Stimulated activated CD8-positive, alpha-beta memory T cell treated with anti-CD3 and anti-CD28 coated beads, Interleukin-7, amount 100 ng/mL, for 4 hours (primary cell): ENCODE data around the gene MAN1A1.
"Not testable (repeated sequence)": the region's sequence is repeated elsewhere in the genome, so short reads cannot be mapped to it uniquely, and the experiment has no call there.

Experiments used
- DNase-seq, 2 donors: peaks; one replicate each; pipeline ENCODE4 v3.0.0-alpha.2; 2020; ENCODE audit warnings: low read depth in 2 of 2

MAN1A1 gene

GRCh38 chr6:119349361-119350201 lies at the start of gene MAN1A1:
Gene MAN1A1 (minus strand): TSS chr6:119349761. CDS start chr6:119349065, 696 bp downstream.
- peak; percentile 68 to 86 for DNase-seq

DNA sequence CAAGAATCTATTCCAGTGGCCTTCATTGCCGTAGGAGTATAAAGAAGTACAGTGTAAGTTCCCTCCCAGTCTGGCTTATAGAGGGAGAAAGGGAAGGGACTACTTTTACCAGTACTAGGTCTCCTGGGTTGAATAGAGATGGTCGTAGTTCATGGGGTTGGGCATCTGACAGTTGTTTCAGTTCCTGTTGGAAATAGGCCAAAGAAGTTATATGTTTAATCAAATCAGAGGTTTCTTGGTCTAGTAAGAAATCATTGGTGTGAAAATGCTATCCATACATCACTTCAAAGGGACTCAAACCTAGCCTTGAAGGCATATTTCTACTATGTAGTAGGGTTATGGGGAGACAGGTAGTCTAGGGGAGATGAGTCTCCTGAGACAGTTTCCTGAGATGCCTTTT lies 45.6 kb upstream of the MAN1A1 start:
- DNase-seq, result no peak

DNA sequence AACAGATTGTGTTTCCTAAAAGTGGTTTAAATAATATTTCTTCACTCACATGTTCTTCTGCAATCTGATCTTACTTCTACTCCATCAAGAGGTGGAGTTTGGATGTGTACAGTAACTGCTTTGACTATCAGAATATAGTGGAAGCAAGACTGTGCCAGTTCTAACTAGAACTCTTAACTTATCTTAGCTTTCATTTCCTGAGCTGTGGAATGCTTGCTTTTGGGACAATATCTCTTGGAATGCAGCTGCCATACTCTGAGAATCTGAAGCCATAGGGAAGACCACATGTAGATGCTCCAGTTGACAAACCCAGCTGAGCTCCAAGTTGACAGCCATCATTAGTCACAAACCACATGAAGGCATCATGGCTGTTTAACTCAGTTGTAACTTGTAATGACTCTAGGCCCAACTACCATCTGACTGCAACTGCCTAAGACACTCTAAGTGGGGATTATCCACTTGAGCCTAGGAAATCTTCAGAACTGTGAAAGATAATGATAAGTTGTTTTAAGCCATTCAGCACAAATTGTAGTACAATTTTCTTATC lies 40.8 kb upstream of the MAN1A1 start:
- no peak for DNase-seq

DNA sequence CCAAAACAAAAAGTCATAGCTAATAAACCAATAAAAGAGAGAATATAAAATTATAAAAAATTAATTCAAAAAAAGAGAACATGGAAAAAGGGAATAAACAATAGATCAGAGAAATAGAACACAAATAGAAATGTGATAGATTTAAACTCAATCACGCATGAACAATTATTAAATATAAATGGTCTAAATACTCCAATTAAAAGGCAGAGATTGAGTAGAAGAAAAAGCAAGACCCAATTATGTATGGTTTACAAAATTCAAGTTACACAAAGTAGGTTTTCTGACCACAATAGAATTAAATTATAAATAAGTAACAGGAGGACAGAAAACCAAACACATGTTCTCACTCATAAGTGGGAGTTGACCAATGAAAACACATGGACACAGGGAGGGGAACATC lies 36.4 kb upstream of the MAN1A1 start:
- no peak for DNase-seq

DNA sequence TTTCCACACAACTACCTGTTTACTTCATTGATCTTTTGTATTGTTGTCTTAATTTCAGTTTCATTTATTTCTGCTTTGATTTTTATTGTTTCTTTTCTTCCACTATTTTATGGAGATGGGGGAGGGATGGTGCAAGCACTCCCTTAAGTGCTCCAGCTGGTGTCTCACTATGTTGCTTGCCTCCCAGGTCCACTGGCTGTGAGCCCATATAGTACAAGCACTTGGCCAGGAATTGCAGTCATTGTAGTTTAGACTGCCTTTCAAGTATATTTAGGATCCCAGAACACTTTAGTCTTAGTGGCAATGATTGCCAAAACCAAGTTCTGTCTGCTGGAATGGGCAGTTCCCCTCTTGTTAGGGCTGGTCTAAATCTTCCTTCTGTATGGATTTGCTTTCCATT lies 34.9 kb upstream of the MAN1A1 start:
- no peak for DNase-seq

DNA sequence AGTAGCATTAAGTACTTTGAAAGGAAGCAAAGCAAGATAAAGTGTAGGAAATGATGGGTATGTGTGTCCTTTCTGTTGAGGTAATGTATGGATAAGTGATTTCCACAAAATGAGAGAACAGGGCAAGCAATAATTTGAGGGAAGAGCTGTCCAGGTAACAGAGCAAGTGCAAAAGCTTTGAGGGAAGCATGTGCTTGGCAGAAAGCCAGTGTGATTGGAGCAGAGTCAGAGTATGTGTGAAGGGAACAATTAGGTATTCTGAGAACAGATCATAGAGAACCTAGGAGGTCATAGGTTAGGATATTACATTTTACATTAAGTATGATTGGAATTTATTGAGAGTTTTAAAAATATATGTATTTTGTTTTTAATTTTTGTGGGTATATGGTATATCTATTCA lies 30.2 kb upstream of the MAN1A1 start:
- no peak for DNase-seq

DNA sequence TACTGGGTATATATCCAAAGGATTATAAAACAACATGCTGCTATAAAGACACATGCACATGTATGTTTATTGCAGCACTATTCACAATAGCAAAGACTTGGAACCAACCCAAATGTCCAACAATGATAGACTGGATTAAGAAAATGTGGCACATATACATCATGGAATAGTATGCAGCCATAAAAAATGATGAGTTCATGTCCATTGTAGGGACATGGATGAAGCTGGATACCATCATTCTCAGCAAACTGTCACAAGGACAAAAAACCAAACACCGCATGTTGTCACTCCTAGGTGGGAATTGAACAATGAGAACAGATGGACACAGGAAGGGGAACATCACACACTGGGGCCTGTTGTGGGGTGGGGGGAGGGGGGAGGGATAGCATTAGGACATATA lies 27.5 kb upstream of the MAN1A1 start:
- not testable (repeated sequence) for DNase-seq

GRCh38 chr6:119370080-119370479 lies 20.5 kb upstream of the MAN1A1 start:
- DNase-seq, result no peak

DNA sequence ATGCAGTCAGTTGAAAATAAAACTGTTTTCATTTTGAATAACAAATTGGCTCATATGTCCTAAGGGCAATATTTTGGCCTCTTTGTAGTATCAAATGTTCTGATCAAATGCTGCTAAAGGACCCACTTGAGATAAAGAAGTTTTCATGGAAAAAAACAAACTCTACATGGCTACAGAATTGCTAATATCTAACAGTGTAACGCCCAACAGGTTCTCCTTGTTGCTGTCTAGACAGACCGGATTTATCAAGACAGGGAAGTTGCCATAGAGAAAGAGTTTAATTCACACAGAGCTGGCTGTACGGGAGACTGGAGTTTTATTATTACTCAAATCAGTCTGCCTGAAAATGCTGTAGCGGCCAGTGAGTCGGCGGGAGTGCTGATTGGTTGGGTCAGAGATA lies 19.4 kb upstream of the MAN1A1 start:
- no peak for DNase-seq

- no peak for DNase-seq
Measured at GRCh38 chr6:119361209-119361608, 11.6 kb upstream of the MAN1A1 start.

DNA sequence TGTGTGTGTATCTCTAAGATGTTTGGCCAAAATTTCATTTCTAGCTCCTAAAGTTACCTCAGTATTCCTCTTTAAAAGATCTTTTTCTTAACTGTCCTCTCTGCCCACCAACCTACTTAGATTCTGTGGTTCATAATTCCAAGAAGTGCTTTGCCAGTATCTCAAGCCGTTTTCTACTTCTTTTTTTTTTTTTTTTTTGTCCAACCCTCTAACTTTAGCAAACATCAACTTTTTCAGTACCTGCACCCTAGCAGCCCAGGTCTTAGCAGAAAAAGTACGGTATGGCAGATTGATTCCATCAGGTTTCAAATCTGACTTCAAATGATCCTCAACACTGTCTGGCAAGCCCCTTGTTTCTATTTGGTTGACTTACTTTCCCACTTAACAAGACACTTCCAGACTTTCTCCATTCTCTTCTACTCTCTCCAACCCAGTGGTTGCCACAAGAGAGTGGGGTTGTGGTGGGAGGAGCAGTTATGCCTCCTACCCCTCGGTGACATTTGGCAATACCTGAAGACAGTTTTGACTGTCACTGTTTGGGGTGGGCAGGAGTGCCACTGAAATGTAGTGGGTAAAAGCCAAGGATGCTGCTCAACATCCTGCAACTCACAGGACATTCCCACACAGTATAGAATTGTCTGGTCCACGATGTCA lies 10.8 kb upstream of the MAN1A1 start:
- DNase-seq, result no peak

GRCh38 chr6:119355890-119356289 lies 6.3 kb upstream of the MAN1A1 start:
- no peak for DNase-seq

DNA sequence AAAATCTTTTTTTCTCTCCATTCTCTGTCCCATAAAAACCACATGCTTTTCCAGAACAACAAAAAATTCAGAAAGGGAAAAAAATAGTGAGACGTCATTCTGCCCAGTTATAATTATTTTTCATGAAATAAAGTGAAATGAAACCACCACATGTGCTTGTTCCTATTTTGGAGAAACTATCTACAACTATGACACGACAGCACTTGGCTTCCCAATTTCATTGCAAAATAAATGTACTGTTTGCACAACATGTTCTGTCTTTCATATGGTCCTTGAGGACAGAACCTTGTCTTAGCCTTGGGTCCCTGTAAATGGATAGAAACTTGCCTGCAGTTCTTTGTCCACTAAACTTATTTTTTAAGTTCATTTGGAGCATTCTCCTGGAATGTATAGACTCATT lies 5.6 kb upstream of the MAN1A1 start:
- DNase-seq, result no peak

- no peak for DNase-seq
Measured at GRCh38 chr6:119353696-119354095, 4.1 kb upstream of the MAN1A1 start.

DNA sequence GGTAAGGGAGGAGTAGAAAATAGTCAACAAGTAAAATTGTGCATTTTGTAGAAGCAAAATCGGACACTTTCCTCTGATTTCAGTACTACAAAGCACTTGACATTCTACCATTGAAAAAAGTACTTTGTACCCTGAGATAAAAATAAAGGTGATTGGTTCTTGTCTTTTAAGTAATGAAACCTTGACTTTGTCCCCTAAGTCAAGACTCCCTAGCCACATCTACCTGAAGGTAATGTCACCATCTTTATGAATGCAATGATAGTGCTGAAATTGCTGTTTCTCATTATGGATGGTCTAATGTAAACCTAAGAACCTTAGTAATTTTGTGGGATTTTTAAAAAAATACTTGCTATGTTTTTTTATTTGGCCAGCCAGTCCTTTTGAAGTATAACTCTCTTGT lies 2.4 kb upstream of the MAN1A1 start:
- no peak for DNase-seq

- no peak for DNase-seq
Measured at GRCh38 chr6:119350952-119351372, 1.4 kb upstream of the MAN1A1 start.

GRCh38 chr6:119350202-119350951 lies 816 bp upstream of the MAN1A1 start:
- DNase-seq, result peak; percentile 21 to 34

DNA sequence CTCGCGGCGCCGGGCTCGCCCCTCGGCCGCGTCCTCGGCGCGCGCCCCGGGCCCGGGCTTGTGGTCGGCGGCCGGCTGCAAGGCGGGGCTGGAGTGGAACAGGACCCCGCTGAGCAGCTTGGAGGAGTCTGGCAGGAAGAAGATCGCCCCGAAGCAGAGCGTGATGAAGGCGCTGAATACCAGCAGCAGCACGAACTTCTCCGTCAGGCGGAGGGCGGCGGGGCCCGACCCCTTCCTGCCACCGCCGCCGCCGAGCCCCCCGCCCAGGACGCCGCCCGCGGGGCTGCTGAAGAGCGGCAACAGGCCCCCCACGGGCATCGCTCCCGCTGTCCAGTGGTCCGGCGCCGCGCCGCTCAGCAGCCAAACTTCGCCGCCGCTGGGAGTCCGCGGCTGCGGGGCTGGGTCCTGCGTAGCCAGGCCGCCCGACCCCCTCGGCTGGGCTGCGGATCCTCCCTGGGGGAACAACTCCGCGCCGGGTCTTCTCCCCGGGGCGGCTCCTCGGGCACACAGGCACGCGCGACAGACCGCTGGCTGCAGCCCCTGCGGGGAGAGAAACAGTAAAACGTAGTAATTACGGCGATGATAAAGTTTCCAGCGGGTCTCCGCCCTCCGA lies 707 bp downstream of the MAN1A1 start:
- peak in 1 of 2 donors; percentile 20 for DNase-seq

GRCh38 chr6:119348096-119348747 lies 1.3 kb downstream of the MAN1A1 start:
- DNase-seq, result peak in 1 of 2 donors; percentile 37

- DNase-seq, result peak in 1 of 2 donors; percentile 29
Measured at GRCh38 chr6:119347466-119348095, 2.0 kb downstream of the MAN1A1 start.

DNA sequence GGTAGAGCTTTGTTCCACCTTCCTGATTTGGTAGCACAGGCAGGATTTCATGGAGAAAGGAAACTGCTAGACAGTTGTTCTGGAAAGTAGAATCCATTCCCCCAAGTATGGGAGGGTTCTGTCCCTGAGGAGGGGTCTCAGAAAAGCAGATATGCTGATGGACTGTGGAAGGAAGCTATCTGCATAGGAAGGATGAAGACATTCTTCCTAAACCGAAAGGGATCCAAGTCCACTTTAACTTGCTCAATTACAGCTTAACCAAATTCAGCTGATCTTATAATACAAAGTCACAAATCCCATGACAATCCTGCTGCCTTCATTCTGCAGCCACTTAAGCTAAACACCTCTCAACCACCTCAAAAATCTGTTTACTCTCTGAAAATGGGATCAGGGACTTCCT lies 2.6 kb downstream of the MAN1A1 start:
- DNase-seq, result no peak
